Chondrocyte (in vitro differentiated cells): ENCODE measurements around the gene ZNF536. TPM values are rescaled to one million over a fixed set of nuclear protein-coding genes. Genes with fewer than 3 reads are reported as not detected.
"Not testable (repeated sequence)": the region's sequence is repeated elsewhere in the genome, so short reads cannot be mapped to it uniquely, and the experiment has no call there.

Experiments used
- DNase-seq: peaks from one replicate; pipeline ENCODE4 v3.0.0; 2021; ENCODE audit warnings: mixed read lengths, low spot score
- H3K27ac Mint-ChIP-seq: one replicate; pipeline ENCODE4 v1.8.0; 2021; ENCODE audit warnings: mild to moderate bottlenecking, moderate library complexity, mixed read lengths; ENCODE audit not compliant: unreplicated experiment
- H3K27me3 Mint-ChIP-seq: 2 replicates; pipeline ENCODE4 v1.8.0; 2021; ENCODE audit warnings: low read depth, mixed read lengths
- H3K36me3 Mint-ChIP-seq: 2 replicates; pipeline ENCODE4 v1.8.0; 2021; ENCODE audit warnings: low read depth, mixed read lengths
- H3K4me1 Mint-ChIP-seq: 2 replicates; pipeline ENCODE4 v1.8.0; 2021; ENCODE audit warnings: low read depth, mild to moderate bottlenecking, mixed read lengths
- H3K4me3 Mint-ChIP-seq: one replicate; pipeline ENCODE4 v1.8.0; 2021; ENCODE audit warnings: mild to moderate bottlenecking, moderate library complexity, mixed read lengths; ENCODE audit not compliant: unreplicated experiment
- H3K9me3 Mint-ChIP-seq: 2 replicates; pipeline ENCODE4 v1.8.0; 2021; ENCODE audit warnings: low read depth, mixed read lengths
- total RNA-seq: library from RNA; stranded (reverse); gene quantifications from 3 replicates; pipeline ENCODE4 v1.2.1, GENCODE V29; 2021
- TF ChIP-seq, protein P1 (sequence below): fragments of 200-600 bp; sonication (generic); IDR thresholded peaks from 2 replicates; pipeline ENCODE4 v1.5.0; 2021; ENCODE audit warnings: antibody characterized with exemption, mild to moderate bottlenecking, moderate library complexity

Gene ZNF536
- total RNA-seq, 1 donor from 2014 or later = not detected

DNA sequence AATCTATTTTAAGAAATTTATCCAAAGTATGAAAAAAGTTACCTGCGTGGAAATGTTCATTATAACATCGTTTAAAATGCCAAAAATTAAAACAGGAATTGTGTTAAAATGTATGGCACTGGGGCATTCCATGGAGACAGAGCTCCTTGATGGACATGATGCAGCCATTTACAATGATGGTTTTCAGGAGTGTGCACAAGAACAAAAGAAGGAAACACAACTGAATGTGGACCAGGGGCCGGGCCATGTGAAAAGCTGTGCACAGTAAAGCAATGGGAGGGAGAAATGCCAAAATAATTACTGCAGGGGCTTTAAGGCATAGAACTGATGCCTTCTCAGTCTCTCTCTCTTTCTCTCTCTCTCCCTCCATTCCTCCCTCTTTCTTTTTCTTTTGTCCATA is 115.0 kb downstream of the ZNF536 start:
- H3K27ac Mint-ChIP-seq = no peak overlapping the region
- peaks cover 8% of the 10 kb centered on the region for H3K9me3 Mint-ChIP-seq
- DNase-seq = no peak
- no peaks in the 10 kb centered on the region for H3K36me3 Mint-ChIP-seq
- no peaks in the 10 kb centered on the region for H3K27me3 Mint-ChIP-seq
- H3K4me1 Mint-ChIP-seq = no peaks in the 10 kb centered on the region
- TF ChIP-seq, protein P1, sequence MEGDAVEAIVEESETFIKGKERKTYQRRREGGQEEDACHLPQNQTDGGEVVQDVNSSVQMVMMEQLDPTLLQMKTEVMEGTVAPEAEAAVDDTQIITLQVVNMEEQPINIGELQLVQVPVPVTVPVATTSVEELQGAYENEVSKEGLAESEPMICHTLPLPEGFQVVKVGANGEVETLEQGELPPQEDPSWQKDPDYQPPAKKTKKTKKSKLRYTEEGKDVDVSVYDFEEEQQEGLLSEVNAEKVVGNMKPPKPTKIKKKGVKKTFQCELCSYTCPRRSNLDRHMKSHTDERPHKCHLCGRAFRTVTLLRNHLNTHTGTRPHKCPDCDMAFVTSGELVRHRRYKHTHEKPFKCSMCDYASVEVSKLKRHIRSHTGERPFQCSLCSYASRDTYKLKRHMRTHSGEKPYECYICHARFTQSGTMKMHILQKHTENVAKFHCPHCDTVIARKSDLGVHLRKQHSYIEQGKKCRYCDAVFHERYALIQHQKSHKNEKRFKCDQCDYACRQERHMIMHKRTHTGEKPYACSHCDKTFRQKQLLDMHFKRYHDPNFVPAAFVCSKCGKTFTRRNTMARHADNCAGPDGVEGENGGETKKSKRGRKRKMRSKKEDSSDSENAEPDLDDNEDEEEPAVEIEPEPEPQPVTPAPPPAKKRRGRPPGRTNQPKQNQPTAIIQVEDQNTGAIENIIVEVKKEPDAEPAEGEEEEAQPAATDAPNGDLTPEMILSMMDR = no peak
- no peak overlapping the region for H3K4me3 Mint-ChIP-seq

DNA sequence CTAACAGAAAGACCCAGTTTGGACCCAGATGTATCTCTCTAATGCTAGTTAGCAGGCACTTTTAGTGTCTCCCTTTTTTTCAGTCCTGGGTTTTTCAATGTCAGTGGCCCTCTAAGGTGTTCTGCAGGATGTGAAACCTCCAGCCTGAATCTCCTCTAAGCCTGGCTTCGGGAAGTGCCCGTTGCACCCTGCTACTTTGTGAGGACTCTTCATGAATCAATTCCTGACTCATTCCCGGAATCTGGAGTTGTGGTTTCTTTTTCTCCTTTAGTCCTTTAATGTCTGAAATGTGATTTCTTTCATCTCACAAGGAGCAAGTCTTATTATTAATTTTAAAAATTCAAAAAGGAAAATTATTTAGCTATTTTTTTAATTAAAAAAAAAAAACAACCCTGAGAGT is 116.0 kb downstream of the ZNF536 start:
- TF ChIP-seq, protein P1 = no peak
- Mint-ChIP-seq H3K9me3 (peaks cover 8% of the 10 kb centered on the region), H3K4me1 (no peaks in the 10 kb centered on the region), H3K27me3 (no peaks in the 10 kb centered on the region), H3K4me3 (no peak overlapping the region), H3K27ac (no peak overlapping the region), H3K36me3 (no peaks in the 10 kb centered on the region)
- no peak for DNase-seq

DNA sequence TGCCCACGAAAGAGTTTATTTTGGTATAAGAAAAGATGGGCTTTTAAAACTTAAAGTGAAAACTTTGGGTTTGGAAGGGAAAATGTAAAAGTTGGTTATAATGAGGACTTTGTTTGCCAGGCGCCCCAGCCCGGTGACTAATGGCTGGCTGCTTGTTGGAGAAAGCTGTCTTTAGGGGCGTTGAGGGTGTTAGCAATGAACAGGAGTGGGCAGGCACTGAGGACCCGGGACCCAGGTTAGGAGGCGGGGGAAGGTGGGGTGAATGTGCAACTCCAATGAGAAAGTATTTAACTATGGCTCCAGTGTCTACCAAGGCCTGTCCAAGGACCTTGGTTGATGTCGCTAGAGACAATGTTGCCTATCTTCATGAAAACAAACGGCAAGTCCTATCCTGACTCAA is 118.6 kb downstream of the ZNF536 start:
- H3K4me3 Mint-ChIP-seq = no peak overlapping the region
- no peak for DNase-seq
- TF ChIP-seq, protein P1 = no peak
- no peaks in the 10 kb centered on the region for H3K36me3 Mint-ChIP-seq
- no peaks in the 10 kb centered on the region for H3K27me3 Mint-ChIP-seq
- no peaks in the 10 kb centered on the region for H3K9me3 Mint-ChIP-seq
- no peak overlapping the region for H3K27ac Mint-ChIP-seq
- H3K4me1 Mint-ChIP-seq = no peaks in the 10 kb centered on the region

DNA sequence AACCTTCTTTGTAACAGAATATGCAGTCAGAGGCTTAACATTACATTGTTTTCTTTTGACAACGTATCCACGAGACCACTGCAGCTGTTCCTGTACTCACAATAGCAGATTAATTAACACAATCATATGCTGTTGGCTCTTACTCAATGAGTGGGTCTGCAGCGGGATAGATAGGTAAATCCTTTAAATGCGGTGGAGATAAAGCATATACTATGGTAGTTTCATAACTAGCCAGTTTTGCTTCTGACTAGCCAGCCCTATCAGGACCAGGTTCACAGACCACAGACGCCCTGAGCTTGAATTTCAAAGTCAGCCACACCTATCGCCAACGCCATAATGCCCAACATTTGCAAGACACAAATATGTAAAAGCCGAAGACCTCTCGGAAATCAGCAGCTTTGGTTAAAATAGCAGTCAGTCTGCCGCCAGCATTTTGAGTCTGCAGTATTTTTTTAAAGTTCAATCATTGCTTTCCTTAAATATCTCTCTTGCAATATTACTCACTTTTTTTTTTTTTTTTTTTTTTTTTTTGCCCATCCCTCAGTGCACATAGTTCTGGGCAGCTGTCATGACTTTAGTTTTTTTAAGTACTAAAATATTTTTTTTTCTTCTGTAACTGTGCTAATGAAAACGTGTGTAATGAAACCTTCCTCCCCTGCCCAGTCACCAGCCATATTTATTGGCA is 120.5 kb downstream of the ZNF536 start:
- Mint-ChIP-seq H3K36me3 (no peaks in the 10 kb centered on the region), H3K4me1 (no peaks in the 10 kb centered on the region), H3K4me3 (no peak overlapping the region), H3K27ac (no peak overlapping the region), H3K27me3 (no peaks in the 10 kb centered on the region), H3K9me3 (no peaks in the 10 kb centered on the region)
- TF ChIP-seq, protein P1 = no peak
- DNase-seq = no peak

DNA sequence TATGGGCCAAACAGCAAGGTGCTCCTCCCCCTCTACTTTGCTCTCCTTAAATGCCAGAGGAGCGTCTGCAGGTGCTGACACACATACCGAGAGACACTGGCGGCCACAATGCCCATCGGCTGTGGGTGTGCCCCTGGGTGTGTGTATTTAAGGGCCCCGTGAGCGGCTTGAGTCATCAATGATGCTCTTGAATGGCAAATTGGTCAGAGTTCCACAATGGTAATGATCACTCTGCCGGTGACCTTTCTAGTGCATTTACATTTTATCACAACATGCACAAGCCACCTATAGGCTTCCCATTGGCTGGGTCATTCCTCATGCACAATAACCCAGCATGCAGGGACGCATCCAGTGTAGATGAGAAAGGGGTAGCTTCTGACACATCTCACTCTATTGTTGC is 124.8 kb downstream of the ZNF536 start:
- Mint-ChIP-seq H3K27ac (no peak overlapping the region), H3K9me3 (no peaks in the 10 kb centered on the region), H3K4me3 (no peak overlapping the region), H3K27me3 (no peaks in the 10 kb centered on the region), H3K4me1 (no peaks in the 10 kb centered on the region), H3K36me3 (no peaks in the 10 kb centered on the region)
- TF ChIP-seq, protein P1 = no peak
- DNase-seq = no peak

DNA sequence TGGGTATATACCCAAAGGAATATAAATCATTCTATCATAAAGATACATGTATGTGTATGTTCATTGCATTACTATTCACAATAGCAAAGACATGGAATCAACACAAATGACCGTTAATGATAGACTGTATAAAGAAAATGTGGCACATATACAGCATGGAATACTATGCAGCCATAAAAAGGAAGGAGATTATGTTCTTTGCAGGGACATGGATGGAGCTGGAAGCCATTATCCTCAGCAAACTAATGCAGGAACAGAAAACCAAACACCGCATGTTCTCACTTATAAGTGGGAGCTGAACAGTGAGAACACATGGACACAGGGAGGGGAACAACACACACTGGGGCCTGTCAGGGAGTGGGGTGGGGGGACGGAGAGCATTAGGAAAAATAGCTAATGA is 125.9 kb downstream of the ZNF536 start:
- H3K27me3 Mint-ChIP-seq, H3K36me3 Mint-ChIP-seq, DNase-seq, H3K9me3 Mint-ChIP-seq, H3K27ac Mint-ChIP-seq, H3K4me3 Mint-ChIP-seq, H3K4me1 Mint-ChIP-seq: not testable (repeated sequence)
